Kidney (tissue), 14 donors: ENCODE measurements around the gene NEK8. TPM values are rescaled to one million over a fixed set of nuclear protein-coding genes. Genes with fewer than 3 reads are reported as not detected.

ENCODE experiments used
- DNase-seq, 5 donors: peaks; one replicate each; pipeline ENCODE4 v3.0.0-alpha.2; 2013 to 2020
- FAIRE-seq: peaks from 2 replicates; lab custom pipeline; 2012; peaks lifted over from hg19 to GRCh38; lab: Jason Lieb, UNC
- H3K27ac ChIP-seq, 2 donors: one replicate each; pipeline ENCODE4 v1.7.0; 2013; ENCODE audit warnings: low read depth in 2 of 2, low read length in 2 of 2, inconsistent platforms in 1 of 2
- H3K27me3 ChIP-seq: one replicate; pipeline ENCODE4 v1.7.1; 2013; ENCODE audit warnings: low read length, inconsistent platforms; ENCODE audit not compliant: control insufficient read depth, insufficient read depth
- H3K36me3 ChIP-seq, 3 donors: one replicate each; pipeline versions ENCODE4 v1.7.0 to v1.7.1; 2013; ENCODE audit warnings: low read length in 3 of 3, control low read depth in 1 of 3, inconsistent platforms in 1 of 3; ENCODE audit not compliant: insufficient read depth in 3 of 3, control insufficient read depth in 2 of 3
- H3K4me1 ChIP-seq, 3 donors: one replicate each; pipeline versions ENCODE4 v1.7.0 to v1.7.1; 2013; ENCODE audit warnings: low read length in 3 of 3, inconsistent platforms in 1 of 3, low read depth in 1 of 3; ENCODE audit not compliant: control insufficient read depth in 2 of 3, insufficient read depth in 2 of 3
- H3K4me3 ChIP-seq, 3 donors: one replicate each; pipeline versions ENCODE4 v1.7.0 to v1.8.1; 2013; ENCODE audit warnings: low read length in 3 of 3, control low read depth in 1 of 3, inconsistent platforms in 1 of 3
- H3K9ac ChIP-seq, 3 donors: one replicate each; pipeline versions ENCODE4 v1.7.0 to v1.7.1; 2013; ENCODE audit warnings: low read length in 3 of 3, control low read depth in 1 of 3, inconsistent platforms in 1 of 3
- H3K9me3 ChIP-seq, 3 donors: one replicate each; pipeline versions ENCODE4 v1.7.0 to v1.7.1; 2013; ENCODE audit warnings: low read length in 3 of 3, control low read depth in 1 of 3, inconsistent platforms in 1 of 3; ENCODE audit not compliant: control insufficient read depth in 2 of 3, insufficient read depth in 1 of 3
- CTCF ChIP-seq: IDR thresholded peaks from 3 replicates; pipeline ENCODE4 v1.5.1; 2012; ENCODE audit warnings: mild to moderate bottlenecking, moderate library complexity, borderline replicate concordance; ENCODE audit not compliant: insufficient read depth; ENCODE audit errors: extremely low read depth
- intact Hi-C: fragments of 100-400 bp; cut with DNase I; formaldehyde crosslinking; loops from one replicate; pipeline ENCODE4 v1.11.1; 2022
- polyA plus RNA-seq: library from polyadenylated mRNA; stranded (reverse); fragments of 350-450 nt; fragmentation: Illumina TruSeq; extraction: RNeasy Lipid Tissue Mini Kit (QIAGEN cat#74804); gene quantifications from one replicate; pipeline ENCODE4 v1.2.3, GENCODE V29; 2014; ENCODE audit warnings: low read depth, low replicate concordance; ENCODE audit not compliant: insufficient read depth
- total RNA-seq: library from RNA; stranded (reverse); fragmentation: NEBNext Ultra II Directional; extraction: Animal tissue kit (Norgen Biotek cat#: 25700); gene quantifications from one replicate; pipeline ENCODE4 v1.2.1, GENCODE V29; 2021
- donor health status: control.
- donor health status: control.
- donor health status: control.
- donor health status: control.
- donor health status: control.
- donor health status: DM: yes; HTN: yes; CAD: no.
- donor health status: Normal renal cell carcinoma (clear cell type).

Gene NEK8
- total and polyA plus RNA-seq, 2 donors from 2014 or later: 4.7 to 20.6 TPM

GRCh38 chr17:28716740-28717577 lies 11.6 kb upstream of the NEK8 start:
- peak overlapping the region; percentile 15 to 82 (median 61) for H3K9ac ChIP-seq
- peak overlapping the region; percentile 85 to 89 for H3K27ac ChIP-seq
- peak overlapping the region; percentile 51 to 81 (median 66) for H3K4me3 ChIP-seq
- intact Hi-C loops: no loop called here
- no peaks in the 10 kb centered on the region for H3K9me3 ChIP-seq
- H3K4me1 ChIP-seq: peaks cover 6 to 37% (median 18%) of the 10 kb centered on the region in 3 donors
- FAIRE-seq: no peak
- DNase-seq: peak; percentile 35 to 88 (median 68)
- TF ChIP-seq CTCF: no peak
- H3K36me3 ChIP-seq: peaks cover 3 to 15% (median 10%) of the 10 kb centered on the region in 3 donors
- no peaks in the 10 kb centered on the region for H3K27me3 ChIP-seq

GRCh38 chr17:28717578-28718332 lies 10.8 kb upstream of the NEK8 start, which contains the start of gene RAB34:
RAB34 (minus strand) TSS chr17:28717868; CDS start chr17:28717266, 602 bp downstream.
- H3K4me3 ChIP-seq: peak within 1 kb of the TSS; percentile 66 to 81 (median 73)
- H3K4me1 ChIP-seq: peaks cover 6 to 37% (median 18%) of the 10 kb centered on the region in 3 donors

More at GRCh38 chr17:28717578-28718332, 10.8 kb upstream of the NEK8 start, which contains the start of gene RAB34:
- H3K9ac ChIP-seq: peak within 1 kb of the TSS; percentile 27 to 82 (median 61)
- peak within 1 kb of the TSS; percentile 89 to 91 for H3K27ac ChIP-seq
- H3K27me3 ChIP-seq: no peaks in the 10 kb centered on the region
- TF ChIP-seq CTCF: peak; percentile 27
- DNase-seq: peak; percentile 95 to 98 (median 97)
- no peak for FAIRE-seq
- intact Hi-C loops: no loop called here
- H3K9me3 ChIP-seq: no peaks in the 10 kb centered on the region
- H3K36me3 ChIP-seq: peaks cover 3 to 22% (median 15%) of the 10 kb centered on the region in 3 donors
